NT2/D1 (cell line): ENCODE data around the gene MS4A7.

ENCODE experiments used
- YY1 ChIP-seq: IDR thresholded peaks from 2 replicates; pipeline ENCODE4 v1.6.1; 2011; ENCODE audit not compliant: insufficient read length, insufficient read depth
- ZNF274 ChIP-seq: IDR thresholded peaks from 2 replicates; pipeline ENCODE4 v1.6.1; 2011; ENCODE audit warnings: mild to moderate bottlenecking, low read depth, low read length

DNA sequence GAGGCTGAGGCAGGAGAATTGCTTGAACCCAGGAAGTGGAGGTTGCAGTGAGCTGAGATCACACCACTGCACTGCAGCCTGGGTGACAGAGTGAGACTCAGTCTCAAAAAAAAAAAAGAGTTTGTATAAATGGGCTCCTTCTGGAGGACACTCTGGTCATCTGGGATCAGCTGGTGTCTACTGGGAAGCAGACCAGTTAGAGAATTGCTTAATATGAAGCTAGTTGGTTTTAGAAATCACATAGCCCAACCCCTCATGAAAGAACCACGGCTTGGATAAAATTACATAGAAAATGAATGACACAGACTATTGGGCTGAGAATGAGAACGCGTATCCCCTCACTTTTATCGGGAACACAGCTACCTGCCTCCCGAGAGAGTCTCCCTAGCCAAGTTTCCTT is 14.7 kb downstream of the MS4A7 start:
- TF ChIP-seq YY1 (no peak), ZNF274 (no peak)
